Measurements from ENCODE around the gene MATK.

The MATK gene

DNA sequence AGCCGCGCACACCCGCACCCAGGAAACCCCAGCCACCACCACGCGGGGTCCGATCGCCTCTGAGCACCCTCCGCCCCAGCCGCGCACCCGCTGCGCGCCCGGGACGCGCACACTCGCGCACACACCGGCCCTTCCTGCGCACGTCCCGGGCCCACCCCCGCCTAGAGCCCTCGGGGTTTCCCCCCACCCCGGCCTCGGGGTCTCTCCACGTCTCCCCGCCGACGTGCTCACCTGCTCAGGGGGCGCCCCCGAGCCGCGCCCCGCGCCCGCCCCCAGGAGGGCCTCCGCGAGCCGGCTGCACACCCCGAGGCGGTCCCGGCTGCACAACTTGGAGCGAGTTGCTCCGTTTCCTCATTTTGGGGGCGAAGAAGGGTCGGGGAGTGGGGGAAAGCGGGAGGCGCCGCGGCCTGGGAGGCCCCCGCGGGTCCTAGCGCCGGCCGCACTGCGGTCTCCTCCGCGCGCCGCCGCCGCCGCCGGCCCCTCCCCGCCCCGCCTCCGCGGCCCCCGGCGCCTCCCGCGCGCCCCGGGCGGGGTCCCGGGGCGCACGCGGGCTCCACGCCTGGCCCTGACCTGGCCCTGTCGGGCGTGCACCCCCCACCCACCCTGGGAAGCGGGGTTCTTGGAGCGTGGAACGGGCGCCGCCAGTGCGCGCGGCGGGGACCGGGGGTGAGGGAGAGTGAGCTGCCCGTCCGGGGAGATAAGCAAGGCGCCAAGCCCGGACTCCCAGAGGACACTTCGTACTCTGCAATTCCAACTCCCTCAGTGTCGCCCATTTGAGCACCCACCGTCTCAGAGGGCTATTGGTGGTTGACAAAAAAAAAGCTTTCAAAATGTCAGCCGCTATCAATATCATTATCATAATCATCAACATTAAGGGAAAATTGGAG lies at the start of gene MATK:
Gene MATK (minus strand): TSS at position 444 of the 887 bp plus-strand sequence. CDS start 1,246 bp downstream, outside the sequence.
- no peak for DNase-seq (ENCODE audit: extremely low read depth, low read depth)
- TF ChIP-seq CTCF (IDR thresholded peaks at IDR 0.05; ENCODE audit: low read depth, low read length), result no peak

DNA sequence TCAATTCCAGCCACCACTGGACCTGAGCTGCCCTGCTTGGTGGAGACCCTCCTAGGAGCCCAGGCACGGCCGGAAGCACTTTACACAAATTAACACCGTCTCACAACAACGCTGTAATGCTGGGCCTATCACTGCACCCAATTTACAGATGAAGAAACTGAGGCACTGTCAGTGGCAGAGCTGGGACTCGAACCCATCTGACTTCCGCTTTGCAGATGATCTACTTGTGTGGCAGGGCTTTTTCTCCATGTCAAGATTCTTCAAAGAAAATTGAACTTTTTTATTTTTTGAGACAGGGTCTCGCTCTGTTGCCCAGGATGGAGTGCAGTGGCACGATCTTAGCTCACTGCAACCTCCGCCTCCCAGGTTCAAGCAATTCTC lies 48.9 kb upstream of the MATK start:
- TF ChIP-seq CTCF (IDR thresholded peaks at IDR 0.05; ENCODE audit: low read depth, low read length), result no peak
- no peak for DNase-seq (ENCODE audit: extremely low read depth, low read depth)

DNA sequence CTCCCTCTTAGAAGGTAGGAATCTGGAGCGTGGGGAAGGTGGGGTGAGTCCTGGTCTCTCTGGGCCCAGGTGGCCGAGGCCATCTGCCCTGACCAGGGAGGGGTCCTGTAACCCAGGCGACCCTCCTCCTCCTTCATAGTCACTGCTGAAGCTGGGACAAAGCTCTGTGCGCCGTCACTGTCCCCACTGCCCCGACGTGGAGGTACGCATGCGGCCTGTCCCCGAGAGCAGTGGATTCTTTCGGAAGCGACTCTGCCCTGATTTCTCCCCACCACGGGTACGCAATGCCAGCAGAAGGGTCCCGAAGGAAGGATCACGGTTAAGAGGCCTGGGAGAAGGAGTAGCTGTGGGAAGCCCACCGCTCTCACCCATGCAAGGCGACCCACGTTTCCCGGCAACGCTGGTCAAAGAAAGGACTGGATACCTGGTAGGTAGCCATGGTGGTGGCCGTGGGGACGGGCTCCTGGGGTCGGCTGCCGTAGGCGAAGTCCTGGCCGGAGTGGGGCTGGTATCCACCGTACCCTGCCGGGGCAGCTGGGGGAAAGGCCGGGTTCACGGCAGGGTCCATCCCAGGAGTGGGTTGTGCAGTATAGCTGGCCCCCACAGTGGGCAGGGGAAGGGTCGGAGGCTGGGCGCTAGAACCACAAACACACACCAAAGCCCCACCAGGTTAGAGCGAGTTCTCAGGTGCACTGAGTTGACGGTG lies 48.3 kb upstream of the MATK start:
- no peak for DNase-seq (ENCODE audit: extremely low read depth, low read depth)
- TF ChIP-seq CTCF (IDR thresholded peaks at IDR 0.05; ENCODE audit: low read depth, low read length), result no peak

- DNase-seq (ENCODE audit: extremely low read depth, low read depth), result no peak
- TF ChIP-seq CTCF (IDR thresholded peaks at IDR 0.05; ENCODE audit: low read depth, low read length), result no peak
Observed at GRCh38 chr19:3833578-3834348, 47.6 kb upstream of the MATK start.

- no peak for DNase-seq (ENCODE audit: extremely low read depth, low read depth)
- no peak for TF ChIP-seq CTCF (IDR thresholded peaks at IDR 0.05; ENCODE audit: low read depth, low read length)
Observed at GRCh38 chr19:3832001-3832400, 45.8 kb upstream of the MATK start.

DNA sequence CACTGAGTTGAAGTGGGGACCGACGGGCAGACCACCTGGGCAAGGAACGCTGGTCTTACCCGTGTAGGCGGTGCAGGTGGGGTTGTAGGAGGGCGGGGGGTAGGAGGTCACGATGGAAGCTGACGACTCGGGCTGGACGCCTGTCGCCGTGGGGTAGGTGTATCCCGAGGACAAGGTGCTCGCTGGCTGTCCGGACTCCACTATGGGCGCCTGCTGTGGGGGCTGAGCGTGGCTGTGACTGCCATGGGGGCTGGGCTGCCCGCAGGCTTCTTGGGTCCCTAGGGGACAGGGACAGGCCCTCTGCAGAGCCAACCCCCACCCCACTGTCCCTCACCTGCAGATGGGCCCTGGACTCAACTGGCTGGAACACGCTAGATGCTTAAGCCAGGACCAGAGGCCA lies 45.4 kb upstream of the MATK start:
- DNase-seq (ENCODE audit: extremely low read depth, low read depth), result no peak
- no peak for TF ChIP-seq CTCF (IDR thresholded peaks at IDR 0.05; ENCODE audit: low read depth, low read length)

Data from AG09319 (cell line).